IMR-90 (cell line): ENCODE results near the gene USP5.

Experiments
- CEBPB ChIP-seq: IDR thresholded peaks from 2 replicates; pipeline ENCODE4 v1.6.1; 2012; ENCODE audit warnings: low read depth, low read length, improper control_type of control experiment
- CTCF ChIP-seq: conservative IDR thresholded peaks from 2 replicates; pipeline ENCODE4 v1.5.1; 2012; ENCODE audit warnings: mild to moderate bottlenecking, low read depth, low read length, improper control_type of control experiment
- POLR2A ChIP-seq: IDR thresholded peaks from 2 replicates; pipeline ENCODE4 v1.6.1; 2012; ENCODE audit warnings: mild to moderate bottlenecking, low read depth, low read length
- RAD21 ChIP-seq: IDR thresholded peaks from 2 replicates; pipeline ENCODE4 v1.6.1; 2012; ENCODE audit warnings: low read length, improper control_type of control experiment

GRCh38 chr12:6860942-6861341 is 9.0 kb downstream of the USP5 start:
- TF ChIP-seq CTCF (no peak), POLR2A (no peak), CEBPB (no peak), RAD21 (no peak)
